Measurements from ENCODE around the gene PHF21B. TPM values are rescaled to one million over a fixed set of nuclear protein-coding genes. Genes with fewer than 3 reads are reported as not detected.

Gene PHF21B
- total and polyA plus RNA-seq, 2 donors (not counting 3 experiments of a cell fraction or from before 2014, with no cell fraction given) = not detected

DNA sequence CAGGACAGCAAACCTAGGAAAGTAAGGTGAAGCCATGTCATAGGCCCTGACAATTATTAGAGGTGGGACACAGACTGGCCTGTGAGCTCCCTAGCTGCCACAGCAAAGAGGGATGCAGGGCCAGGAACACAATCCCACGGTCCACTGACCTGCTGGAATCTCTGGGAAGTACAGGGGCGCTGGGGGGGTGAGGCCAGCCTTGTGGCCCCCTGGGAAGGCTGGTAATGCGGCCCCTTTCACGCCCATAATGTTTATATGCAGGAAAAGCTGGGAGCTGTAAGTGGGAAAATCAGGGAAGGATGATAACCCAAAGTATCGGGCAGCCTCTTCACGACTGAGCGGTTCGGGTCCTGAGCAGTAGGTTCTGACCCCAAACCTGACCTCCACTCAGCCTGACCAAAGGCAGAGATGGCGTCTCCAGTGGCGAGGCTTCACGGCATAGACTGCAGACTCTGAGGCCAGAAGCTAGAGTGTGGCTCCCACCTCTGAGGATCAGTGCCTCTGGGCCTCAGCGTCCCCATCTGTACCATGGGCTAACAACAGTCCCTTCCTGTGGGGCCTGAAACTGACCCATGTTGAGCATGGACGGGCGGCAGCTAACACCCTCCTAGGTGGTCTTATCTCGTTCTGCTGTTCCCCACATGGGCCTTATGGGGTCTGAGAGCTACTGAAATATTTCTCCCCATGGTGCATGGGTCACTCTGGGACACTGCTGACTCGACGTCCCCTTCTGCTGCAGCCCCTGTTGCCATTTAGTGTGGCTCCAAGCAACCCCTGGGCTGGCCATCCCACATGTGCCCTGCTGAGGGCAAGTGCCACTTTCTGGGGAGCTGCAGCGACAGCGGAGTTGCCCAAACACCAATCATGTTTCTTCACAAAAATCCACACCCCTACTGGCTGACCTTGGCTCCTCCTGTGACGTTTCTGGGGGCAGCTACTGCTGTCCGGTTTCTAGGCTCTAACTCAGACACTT, 101.8 kb downstream of the PHF21B start:
- TF ChIP-seq GATA2 (IDR thresholded peaks at IDR 0.05; ENCODE audit: insufficient read depth, insufficient read length, low read depth, low read length) (no peak), POLR2AphosphoS5 (IDR thresholded peaks at IDR 0.05; ENCODE audit: insufficient read depth, low read depth, low read length) (no peak), FOS (IDR thresholded peaks at IDR 0.05; ENCODE audit: borderline replicate concordance, insufficient read depth, low read length) (no peak), CTCF (IDR thresholded peaks at IDR 0.05; ENCODE audit: extremely low read depth in 1 of 2, insufficient read depth in 1 of 2, low read depth in 1 of 2, low read length in 2 of 2) (no peak), JUN (IDR thresholded peaks at IDR 0.05; ENCODE audit: borderline replicate concordance, insufficient read depth, insufficient read length, low read depth) (no peak), MYC (IDR thresholded peaks at IDR 0.05; ENCODE audit: low read depth, low read length) (no peak), EZH2 (IDR thresholded peaks at IDR 0.05; ENCODE audit: borderline replicate concordance, low read depth, low read length, severe bottlenecking) (no peak), MAX (IDR thresholded peaks at IDR 0.05; ENCODE audit: insufficient read depth, insufficient read length) (no peak), POLR2A (IDR thresholded peaks at IDR 0.05; ENCODE audit: low read depth, low read length) (no peak)
- Histone ChIP-seq H3K4me3 (replicated peaks in 1 of 3; ENCODE audit: insufficient read depth in 1 of 3, low read depth in 1 of 3, low read length in 3 of 3) (no peak overlapping the region), H3K79me2 (ENCODE audit: control insufficient read depth, insufficient read depth, low read length) (no peaks in the 10 kb centered on the region), H2AFZ (ENCODE audit: low read depth, low read length) (no peak overlapping the region), H3K9me1 (replicated peaks; ENCODE audit: control insufficient read depth, extremely low read depth, insufficient read depth, low read length) (no peaks in the 10 kb centered on the region), H3K4me1 (ENCODE audit: control insufficient read depth, extremely low read depth, insufficient read depth, low read length) (no peaks in the 10 kb centered on the region), H3K36me3 (ENCODE audit: control insufficient read depth in 2 of 2, extremely low read depth in 1 of 2, insufficient read depth in 2 of 2, low read length in 2 of 2) (no peaks in the 10 kb centered on the region), H4K20me1 (replicated peaks; ENCODE audit: control insufficient read depth, extremely low read depth, insufficient read depth, low read length) (no peaks in the 10 kb centered on the region), H3K9ac (replicated peaks; ENCODE audit: extremely low read depth, insufficient read depth, low read length) (no peak overlapping the region), H3K9me3 (replicated peaks; ENCODE audit: control insufficient read depth, insufficient read depth, low read length) (no peaks in the 10 kb centered on the region), H3K4me2 (ENCODE audit: insufficient read depth, low read length) (no peak overlapping the region), H3K27ac (ENCODE audit: insufficient read depth, low read depth, low read length) (no peak overlapping the region), H3K27me3 (ENCODE audit: control insufficient read depth in 2 of 2, insufficient read depth in 2 of 2, low read length in 2 of 2) (no peaks in the 10 kb centered on the region)
- intact Hi-C loops (cut with micrococcal nuclease) = no loop called here
- CTCF ChIA-PET = no interaction called here
- dilution Hi-C loops (cut with MboI; ENCODE audit: extremely low pct_ligation_motif_present, low sequenced_read_pairs) = no loop called here
- POLR2A ChIA-PET = no interaction called here
- no TSS peak for BruUV-seq (replicated peaks)
- FAIRE-seq (no peak), DNase-seq (ENCODE audit: low read depth, low spot score) (no peak)
